Pons (tissue), 1 donor: ENCODE results near the gene EXOC6B.

Experiments used
- DNase-seq: peaks from one replicate; pipeline ENCODE4 v3.0.0-alpha.2; 2016; ENCODE audit warnings: low spot score

The EXOC6B gene

GRCh38 chr2:72788756-72789155, 37.1 kb downstream of the EXOC6B start:
- no peak for DNase-seq

- no peak for DNase-seq
These were observed 40.3 kb downstream of the EXOC6B start for GRCh38 chr2:72785517-72785916.

DNA sequence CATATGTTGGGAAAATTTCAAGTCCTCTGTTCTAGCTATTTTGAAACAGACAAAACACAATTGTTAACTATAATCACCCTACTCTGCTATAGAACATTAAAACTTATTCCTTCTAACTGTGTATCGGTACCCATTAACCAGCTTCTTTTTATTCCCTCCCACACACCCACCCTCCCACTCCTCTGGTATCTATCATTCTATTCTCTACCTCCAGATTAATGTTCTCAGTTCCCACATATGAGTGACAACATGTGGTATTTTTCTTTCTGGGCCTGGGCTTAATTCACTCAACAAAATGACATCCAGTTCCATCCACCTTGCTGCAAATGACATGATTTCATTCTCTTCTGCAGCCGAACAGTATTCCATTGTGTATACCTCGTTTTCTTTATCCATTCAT, 43.3 kb downstream of the EXOC6B start:
- DNase-seq = no peak

GRCh38 chr2:72781480-72781879, 44.4 kb downstream of the EXOC6B start:
- no peak for DNase-seq

- peak; percentile 53 for DNase-seq
These were observed 45.4 kb downstream of the EXOC6B start for GRCh38 chr2:72780477-72780876.

DNA sequence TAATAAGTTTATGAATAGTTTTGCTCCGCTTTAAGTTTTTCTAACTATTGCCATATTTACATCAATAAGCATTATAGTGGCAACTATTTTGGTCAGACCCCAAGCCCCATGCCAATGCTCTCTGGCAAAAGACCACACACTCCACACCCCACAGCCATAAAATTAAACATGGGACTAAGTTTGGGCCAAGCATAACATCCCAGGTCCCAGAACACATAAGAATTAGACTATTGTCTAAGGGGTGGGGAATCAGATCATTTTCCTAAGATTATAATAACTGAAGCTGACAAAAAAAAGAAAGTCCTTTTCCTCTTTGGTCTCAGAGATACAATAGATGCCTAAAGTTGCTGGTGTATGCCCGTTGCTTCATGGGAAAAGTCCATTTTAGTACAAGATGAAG, 46.3 kb downstream of the EXOC6B start:
- DNase-seq = no peak

GRCh38 chr2:72778410-72778809, 47.4 kb downstream of the EXOC6B start:
- DNase-seq = no peak

DNA sequence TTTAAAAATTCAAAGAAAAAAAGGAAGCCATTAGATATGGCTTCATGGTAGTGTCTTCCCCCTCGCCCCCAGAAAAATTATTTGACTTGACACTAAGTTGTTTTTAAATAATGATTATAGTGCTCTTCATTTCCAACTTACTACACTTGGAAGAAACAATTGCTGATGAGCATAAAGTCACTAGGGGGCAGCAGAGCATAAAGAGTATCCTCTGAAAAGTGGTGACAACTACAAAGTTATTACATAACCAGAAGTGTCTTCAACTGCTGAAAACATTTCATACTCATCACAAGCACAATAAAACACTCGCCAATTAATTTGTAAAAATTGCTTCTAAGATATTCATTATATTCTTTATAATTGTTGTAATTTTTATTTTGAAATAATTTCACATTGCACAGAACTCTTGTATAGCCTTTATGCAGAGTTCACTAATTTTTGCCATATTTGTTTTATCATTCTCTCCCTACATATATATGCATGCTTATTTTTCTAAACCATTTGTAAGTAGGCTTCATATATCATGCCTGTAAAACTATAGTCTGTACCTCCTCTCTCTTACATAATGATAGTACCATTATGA, 54.9 kb downstream of the EXOC6B start:
- peak; percentile 92 for DNase-seq

DNA sequence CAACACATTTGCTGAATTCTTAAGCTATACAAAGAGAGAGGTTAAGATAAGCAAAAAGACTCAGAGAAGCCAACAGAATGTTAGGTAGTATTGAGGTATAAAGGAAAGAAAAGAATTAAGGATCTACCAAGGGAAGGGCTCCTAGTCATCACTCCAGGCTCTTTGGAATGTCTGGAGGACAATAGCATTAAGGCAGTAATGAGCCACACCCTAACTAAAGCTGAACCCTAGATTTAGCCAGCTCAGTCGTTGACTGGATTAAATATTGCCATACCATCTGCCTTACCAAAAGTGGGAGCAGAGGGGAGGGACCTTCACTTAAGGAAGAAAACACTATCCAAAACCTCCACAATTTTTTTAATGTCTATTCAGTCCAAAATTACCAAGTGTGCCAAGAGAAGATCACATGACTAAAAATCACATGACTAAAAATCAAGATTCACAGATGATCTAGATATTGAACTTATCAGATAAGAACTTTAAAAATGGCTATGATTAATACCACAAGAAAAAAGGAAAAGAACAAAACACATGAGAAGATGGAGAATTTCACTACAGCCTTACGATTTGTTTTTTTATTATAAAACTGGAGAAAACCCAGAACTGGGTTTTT, 59.7 kb downstream of the EXOC6B start:
- no peak for DNase-seq

- DNase-seq = no peak
These were observed 63.6 kb downstream of the EXOC6B start for GRCh38 chr2:72762276-72762675.

- DNase-seq = no peak
These were observed 66.1 kb downstream of the EXOC6B start for GRCh38 chr2:72759755-72760154.

DNA sequence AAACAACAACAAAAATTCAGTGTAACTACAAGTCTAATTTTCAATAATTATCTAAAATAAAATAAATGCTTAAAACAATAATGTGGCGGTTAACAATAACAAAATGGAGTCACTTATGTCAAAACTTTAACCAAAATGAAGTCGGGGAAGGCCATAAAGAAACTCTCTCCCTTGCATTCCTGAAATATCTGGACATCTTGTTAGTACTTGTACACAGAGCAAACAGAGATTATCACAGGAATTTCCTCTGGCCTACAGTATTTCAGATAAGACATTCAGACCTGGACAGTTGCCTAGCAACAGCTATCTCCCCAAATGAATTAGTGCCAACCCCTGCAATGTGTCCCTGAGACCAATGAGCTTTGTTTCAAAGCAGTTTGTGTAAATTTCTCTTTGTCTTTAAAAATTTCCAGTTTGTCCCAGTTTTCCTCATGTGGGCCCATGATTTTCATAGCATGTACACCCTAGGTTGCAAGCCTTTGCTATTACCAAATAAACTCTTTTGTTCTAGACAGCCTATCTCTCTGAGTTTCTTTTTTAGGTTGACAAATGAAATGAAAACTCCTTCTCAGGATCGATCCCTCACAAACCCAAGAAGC, 68.6 kb downstream of the EXOC6B start:
- no peak for DNase-seq

DNA sequence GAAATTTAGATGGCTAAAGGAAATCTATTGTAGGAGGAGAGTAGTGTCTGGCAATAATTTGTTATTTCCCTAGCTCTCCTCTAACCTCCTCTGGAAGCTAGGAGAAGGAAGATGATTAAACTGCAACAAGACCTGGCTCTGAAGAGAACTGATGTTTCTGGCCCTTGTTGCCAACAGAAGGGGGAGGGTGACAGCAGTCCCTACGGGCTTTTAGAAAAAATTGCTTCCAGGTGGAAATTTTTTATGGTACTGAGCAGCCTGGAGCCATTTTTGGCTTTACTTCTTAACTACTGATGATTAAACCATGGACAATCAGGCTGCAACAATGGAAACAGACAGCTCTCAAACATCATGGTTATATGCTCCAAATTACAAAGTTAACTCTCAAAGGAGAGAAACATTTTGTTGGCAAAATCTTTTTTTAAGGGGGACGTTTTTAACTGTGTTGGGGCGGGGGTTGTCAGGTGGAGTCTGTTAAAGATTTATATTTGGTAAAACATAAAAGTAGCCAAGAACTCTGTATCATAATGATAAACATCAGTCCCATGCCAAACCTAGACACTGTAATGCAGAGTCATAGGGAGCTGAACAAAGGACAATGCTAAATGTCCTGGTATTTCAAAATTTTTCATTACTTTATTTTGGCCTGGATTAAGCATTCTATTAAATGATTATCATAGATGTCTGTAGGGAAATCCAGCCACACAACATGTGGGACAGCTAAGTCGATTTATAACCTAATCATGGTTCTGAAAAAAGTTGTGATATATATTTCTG, 70.0 kb downstream of the EXOC6B start:
- no peak for DNase-seq

DNA sequence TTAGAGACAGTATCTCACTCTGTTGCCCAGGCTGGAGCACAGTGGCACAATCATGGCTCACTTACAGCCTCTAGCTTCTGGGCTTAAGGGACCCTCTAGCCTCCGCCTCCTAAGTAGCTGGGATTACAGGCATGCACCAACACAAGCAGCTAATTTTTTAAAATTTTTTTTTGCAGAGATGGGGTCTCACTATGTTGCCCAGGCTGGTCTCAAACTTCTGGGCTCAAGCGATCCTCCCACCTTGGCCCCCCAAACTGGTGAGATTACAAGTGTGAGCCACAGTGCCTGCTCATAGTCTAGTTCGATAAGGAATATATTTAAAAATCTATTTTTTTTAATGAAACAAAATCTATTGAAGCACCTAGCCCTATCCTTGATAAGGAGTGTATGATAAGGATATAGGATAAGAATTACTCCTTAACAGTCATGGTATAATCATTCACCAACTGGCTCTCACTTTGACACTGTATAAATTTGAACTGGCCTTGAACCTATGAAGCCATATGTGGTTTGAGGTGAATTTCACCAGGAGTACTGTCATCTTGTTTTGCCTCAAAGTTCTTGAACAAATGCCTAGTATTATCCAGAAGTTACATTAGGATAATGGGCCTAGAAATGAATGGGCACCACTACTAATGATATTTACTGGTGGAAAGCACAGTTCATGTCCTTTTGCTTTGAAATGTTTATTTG, 71.1 kb downstream of the EXOC6B start:
- DNase-seq = no peak

DNA sequence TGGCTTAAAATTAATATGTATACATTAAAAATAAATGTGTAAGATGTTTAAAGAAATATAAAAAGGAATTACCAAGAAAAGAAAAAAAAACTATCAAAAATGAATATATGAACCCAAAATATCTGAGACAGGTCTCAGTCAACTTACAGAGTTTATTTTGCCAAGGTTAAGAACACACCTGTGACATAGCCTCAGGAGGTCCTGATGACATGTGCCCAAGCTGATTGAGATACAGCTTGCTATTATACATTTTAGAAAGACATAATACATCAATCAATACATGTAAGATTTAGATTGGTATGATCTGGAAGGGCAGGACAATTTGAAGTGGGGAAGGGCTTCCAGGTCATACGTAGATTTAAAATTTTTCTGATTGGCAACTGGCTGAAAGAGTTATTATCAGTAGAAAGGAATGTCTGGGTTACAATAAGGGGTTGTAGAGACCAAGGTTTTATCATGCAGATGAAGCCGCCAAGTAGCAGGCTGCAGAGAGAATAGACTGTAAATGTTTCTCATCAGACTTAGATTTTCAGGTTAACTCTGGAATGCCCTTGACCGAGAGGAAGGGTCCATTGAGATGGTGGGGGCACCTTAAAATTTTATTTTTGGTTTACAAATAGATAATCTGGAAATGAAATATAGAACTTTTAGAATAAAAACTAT, 74.7 kb downstream of the EXOC6B start:
- no peak for DNase-seq

- DNase-seq = no peak
These were observed 75.4 kb downstream of the EXOC6B start for GRCh38 chr2:72750466-72750865.

DNA sequence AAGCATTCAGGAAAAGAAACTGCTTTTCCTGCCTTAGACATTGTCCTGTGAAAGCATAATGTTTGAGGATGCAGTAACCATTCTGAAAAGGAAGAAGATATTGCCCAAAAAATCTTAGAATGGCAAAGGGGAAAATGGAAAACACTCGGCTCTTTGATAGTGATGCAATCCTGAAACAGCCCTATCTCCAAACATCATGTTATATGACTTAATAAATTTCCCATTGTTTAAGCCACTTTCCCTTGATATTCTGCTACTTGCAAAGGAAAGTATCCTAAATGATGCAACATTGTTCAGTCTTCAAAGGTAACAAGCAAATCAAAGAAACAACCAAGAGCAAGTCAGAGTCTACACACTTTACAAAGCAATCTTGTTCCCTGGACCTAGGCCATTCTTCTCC, 78.5 kb downstream of the EXOC6B start:
- DNase-seq = no peak

DNA sequence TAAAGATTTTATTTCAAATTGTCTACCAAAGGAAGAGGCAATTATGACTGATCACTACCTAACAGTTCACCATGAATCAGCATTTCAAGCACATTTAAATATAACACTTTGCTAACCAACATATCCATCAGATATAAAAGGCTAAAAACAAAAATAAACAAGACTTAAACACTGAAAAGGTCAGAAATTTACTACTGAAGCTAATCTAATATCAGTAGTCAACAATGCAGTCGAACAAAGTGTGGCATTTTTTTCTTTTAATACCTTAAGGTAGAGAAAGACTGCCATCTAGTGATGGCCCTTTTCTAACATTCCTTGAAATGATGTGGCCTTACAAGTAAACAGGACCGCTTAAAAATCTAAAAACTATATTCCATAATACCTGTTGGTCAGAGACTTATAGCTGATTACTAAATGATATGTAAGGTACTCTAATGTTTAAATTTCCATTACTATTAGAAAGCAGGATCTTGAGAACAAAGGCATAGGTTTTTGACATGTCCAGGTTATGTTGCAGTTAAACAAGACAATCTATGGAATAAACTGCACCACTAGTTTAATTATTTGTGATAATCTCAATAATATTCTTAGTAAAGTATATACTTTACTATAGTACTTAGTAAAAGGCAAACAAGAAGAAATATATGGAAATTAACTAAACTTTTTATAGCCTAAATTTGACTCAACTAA, 80.0 kb downstream of the EXOC6B start:
- DNase-seq = peak; percentile 88

DNA sequence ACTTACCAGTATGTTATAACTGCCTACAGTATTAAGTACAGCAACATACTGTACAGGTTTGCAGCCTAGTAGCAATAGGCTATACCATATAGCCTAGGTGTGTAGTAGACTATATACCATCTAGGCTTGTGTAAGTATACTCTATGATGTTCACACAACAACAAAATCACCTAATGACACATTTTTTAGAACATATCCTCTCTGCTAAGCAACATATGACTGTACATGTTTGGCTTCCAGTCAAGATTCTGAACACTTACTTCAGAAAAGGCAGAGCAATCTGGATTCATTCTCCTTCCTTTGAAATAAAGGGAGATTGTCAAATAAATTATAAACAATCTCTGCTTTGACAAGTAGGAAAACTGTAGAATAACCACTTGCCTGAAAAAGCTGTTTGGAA, 81.8 kb downstream of the EXOC6B start:
- DNase-seq = no peak

DNA sequence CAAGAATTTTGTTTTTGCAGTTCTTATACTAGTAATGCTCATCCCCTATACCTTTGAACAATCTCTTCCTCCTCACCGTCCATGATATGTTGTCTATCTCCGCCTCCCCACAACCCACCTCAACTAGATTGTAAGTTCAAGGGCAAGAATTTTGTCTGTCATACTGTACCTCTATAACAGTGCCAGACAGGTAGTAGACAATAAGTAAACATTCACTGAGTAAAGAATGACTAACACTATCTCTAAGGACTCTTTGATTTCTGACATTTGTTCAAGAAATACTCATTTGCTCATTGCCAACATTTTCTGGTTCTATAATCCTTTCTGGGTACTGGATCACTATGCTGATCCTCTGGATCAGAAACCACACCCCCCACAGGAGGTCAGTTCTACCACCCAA, 82.4 kb downstream of the EXOC6B start:
- DNase-seq = no peak

GRCh38 chr2:72738096-72738495, 87.7 kb downstream of the EXOC6B start:
- no peak for DNase-seq
